Measurements from ENCODE around the gene LPO.

- TF ChIP-seq CTCF (IDR thresholded peaks at IDR 0.05; ENCODE audit: low read depth, low read length, poor library complexity, severe bottlenecking) (no peak), EZH2phosphoT487 (IDR thresholded peaks at IDR 0.05; ENCODE audit: borderline replicate concordance, low read length) (no peak)
Measured at GRCh38 chr17:58205936-58206335, 32.4 kb upstream of the LPO start.
